K562 (cell line): ENCODE data around the gene LPAR6. TPM values are rescaled to one million over a fixed set of nuclear protein-coding genes. Genes with fewer than 3 reads are reported as not detected.

Experiments
- ATAC-seq: fragments of 200-7000 bp; cut with Tn5 transposase; 3 replicates; pipeline ENCODE4 v1.9.1; 2020; ENCODE audit warnings: moderate library complexity
- BruUV-seq: library from RNA; stranded (reverse); fragments of 400-500 nt; replicated peaks from 2 replicates; lab custom pipeline; 2021; lab: Mats Ljungman, UMichigan
- CTCF ChIA-PET: fragments of 300-600 bp; formaldehyde crosslinking; extraction: SDS; loops from one replicate; lab custom pipeline; 2021; ENCODE audit warnings: low intra/inter-chr PET ratio; lab: Yijun Ruan, JAX
- POLR2A ChIA-PET: fragments of 300-600, 350-650 bp; sonication (Branson Sonifier 250); formaldehyde crosslinking; extraction: SDS; loops from one replicate; lab custom pipeline; 2021; ENCODE audit warnings: antibody characterized with exemption, inconsistent platforms; lab: Yijun Ruan, JAX
- DNase-seq, 4 experiments: peaks; one replicate each; pipeline versions ENCODE4 v3.0.0 to v3.0.0-alpha.2; 2011 to 2018; ENCODE audit warnings: low spot score in 3 of 4, mixed read lengths in 3 of 4; ENCODE audit errors: extremely low read depth in 1 of 4
- FAIRE-seq: peaks from 2 replicates; lab custom pipeline; 2011; peaks lifted over from hg19 to GRCh38; lab: Jason Lieb, UNC
- H2AFZ ChIP-seq: 2 replicates; pipeline ENCODE4 v1.6.0; 2011; ENCODE audit warnings: low read depth, low read length, control low read depth, inconsistent platforms
- H3K27ac ChIP-seq: fragments of 200-600 bp; 3 replicates; pipeline ENCODE4 v1.8.0; 2011; ENCODE audit warnings: low read depth, mild to moderate bottlenecking, control low read depth, inconsistent platforms, low read length, moderate library complexity, mixed read lengths; ENCODE audit errors: extremely low read depth
- H3K27me3 ChIP-seq, 2 experiments: fragments of 300-600 bp in 1 of 2; 2 replicates in 1 of 2; 3 replicates in 1 of 2; pipeline versions ENCODE4 v1.6.0 to v1.8.0; 2011; ENCODE audit warnings: inconsistent platforms in 2 of 2, low read length in 2 of 2, mild to moderate bottlenecking in 1 of 2, mixed read lengths in 1 of 2, moderate library complexity in 1 of 2; ENCODE audit not compliant: control insufficient read depth in 2 of 2, insufficient read depth in 2 of 2
- H3K36me3 ChIP-seq: fragments of 300-600 bp; 3 replicates; pipeline ENCODE4 v1.8.0; 2011; ENCODE audit warnings: mild to moderate bottlenecking, low read length, inconsistent platforms; ENCODE audit not compliant: control insufficient read depth, insufficient read depth
- H3K4me1 ChIP-seq, 2 experiments: fragments of 200-600 bp in 1 of 2; replicated peaks in 1 of 2; 2 replicates in 1 of 2; 3 replicates in 1 of 2; pipeline versions ENCODE4 v1.5.1 to v1.8.0; 2011; ENCODE audit warnings: inconsistent platforms in 2 of 2, low read length in 2 of 2, mild to moderate bottlenecking in 1 of 2, mixed read lengths in 1 of 2, moderate library complexity in 1 of 2; ENCODE audit not compliant: control insufficient read depth in 2 of 2, insufficient read depth in 2 of 2
- H3K4me2 ChIP-seq: 2 replicates; pipeline ENCODE4 v1.6.1; 2011; ENCODE audit warnings: low read length, control low read depth, inconsistent platforms, mixed read lengths; ENCODE audit not compliant: insufficient read depth
- H3K4me3 ChIP-seq: fragments of 200-600 bp; sonication (generic), shearing (Covaris generic); 2 replicates; pipeline ENCODE4 v1.5.1; 2016; ENCODE audit warnings: control low read depth, inconsistent platforms
- H3K79me2 ChIP-seq: fragments of 200-600 bp; 3 replicates; pipeline ENCODE4 v1.8.0; 2011; ENCODE audit warnings: low read length, inconsistent platforms; ENCODE audit not compliant: control insufficient read depth, insufficient read depth
- H3K9ac ChIP-seq, 2 experiments: 2 replicates each; pipeline versions ENCODE4 v1.6.0 to v1.6.1; 2011; ENCODE audit warnings: low read depth in 2 of 2, low read length in 2 of 2, control low read depth in 1 of 2, inconsistent platforms in 1 of 2, mild to moderate bottlenecking in 1 of 2, mixed read lengths in 1 of 2; ENCODE audit not compliant: insufficient read depth in 1 of 2
- H3K9me1 ChIP-seq: one replicate; pipeline ENCODE4 v1.6.0; 2011; ENCODE audit warnings: inconsistent platforms, mild to moderate bottlenecking, low read length, moderate library complexity; ENCODE audit not compliant: control insufficient read depth, insufficient read depth
- H3K9me3 ChIP-seq: replicated peaks from 2 replicates; pipeline ENCODE4 v1.5.1; 2011; ENCODE audit warnings: low read depth, low read length, inconsistent platforms; ENCODE audit not compliant: control insufficient read depth, insufficient read depth
- H4K20me1 ChIP-seq: replicated peaks from 2 replicates; pipeline ENCODE4 v1.6.1; 2011; ENCODE audit warnings: low read length, inconsistent platforms, mixed read lengths; ENCODE audit not compliant: control insufficient read depth, insufficient read depth
- FOXM1 ChIP-seq, 2 experiments: fragments of 450-650 bp in 1 of 2; sonication (generic) in 1 of 2; formaldehyde crosslinking in 1 of 2; IDR thresholded peaks; 2 replicates each; pipeline versions ENCODE4 v1.6.1 to v1.9.0; 2017 to 2022; ENCODE audit warnings: low read depth in 2 of 2, mild to moderate bottlenecking in 2 of 2, missing genetic modification reagents in 1 of 2, moderate library complexity in 1 of 2
- HDAC6 ChIP-seq: IDR thresholded peaks from 2 replicates; pipeline ENCODE4 v1.6.1; 2012; ENCODE audit warnings: low read depth, mild to moderate bottlenecking, control low read depth, inconsistent platforms, low read length, moderate library complexity
- HNRNPL ChIP-seq: fragments of 200-400 bp; formaldehyde crosslinking; IDR thresholded peaks from 2 replicates; pipeline ENCODE4 v1.6.1; 2017; ENCODE audit warnings: low read depth, mild to moderate bottlenecking, low read length
- POLR2B ChIP-seq: fragments of 450-650 bp; IDR thresholded peaks from 2 replicates; pipeline ENCODE4 v1.6.1; 2018; ENCODE audit warnings: low read depth; ENCODE audit not compliant: partially characterized antibody
- SOX6 ChIP-seq: fragments of 450-650 bp; IDR thresholded peaks from 2 replicates; pipeline ENCODE4 v1.6.1; 2014; ENCODE audit warnings: mild to moderate bottlenecking
- ZNF24 ChIP-seq: fragments of 450-650 bp; IDR thresholded peaks from 2 replicates; pipeline ENCODE4 v1.6.1; 2016
- ZNF311 ChIP-seq: fragments of 250-450 bp; sonication (Bioruptor Pico); IDR thresholded peaks from 2 replicates; pipeline ENCODE4 v1.4.0; 2020; ENCODE audit warnings: mild to moderate bottlenecking, moderate library complexity
- ZZZ3 ChIP-seq: fragments of 450-650 bp; IDR thresholded peaks from 2 replicates; pipeline ENCODE4 v1.6.1; 2016; ENCODE audit warnings: antibody characterized with exemption, mild to moderate bottlenecking, moderate library complexity
- WGBS: fragments of 100-300 bp; shearing (Covaris generic); methylation state at CpG from one replicate; pipeline ENCODE4 v1.1.6; 2016; ENCODE audit warnings: low coverage, mixed read lengths; ENCODE audit not compliant: insufficient coverage; ENCODE audit errors: missing lambda C conversion rate; 5-methylcytosine and 5-hydroxymethylcytosine counted together
- in situ Hi-C: fragments of 300-500 bp; cut with MboI; formaldehyde crosslinking; loops from 4 replicates; pipeline ENCODE4 v1.15.0; 2018; ENCODE audit warnings: inconsistent platforms, mixed read lengths
- intact Hi-C: fragments of 100-400 bp; cut with micrococcal nuclease; formaldehyde crosslinking; loops from 2 replicates; pipeline ENCODE4 v1.14.2; 2022
- polyA plus RNA-seq, 8 experiments: library from polyadenylated mRNA; depleted of rRNA in 4 of 8; stranded (reverse) in 5 of 8; unstranded in 3 of 8; fragments of >200 nt; fragmentation: Nextera tagmentation in 2 of 8; fragmentation: Illumina TruSeq in 1 of 8; extraction: Ambion mirVana in 2 of 8; extraction: Trizol in 1 of 8; gene quantifications; 2 replicates each; pipeline versions ENCODE4 v1.2.1 to v1.2.3, GENCODE V29; 2011 to 2014; ENCODE audit warnings: inconsistent platforms in 1 of 8, missing spikeins in 1 of 8
- total RNA-seq, 7 experiments: library from RNA; depleted of rRNA in 6 of 7; stranded (reverse); fragments of >200 nt in 6 of 7; fragmentation: Illumina TruSeq in 2 of 7; extraction: Trizol in 2 of 7; gene quantifications; 2 replicates each; pipeline versions ENCODE4 v1.2.1 to v1.2.3, GENCODE V29; 2011 to 2021; ENCODE audit warnings: low replicate concordance in 1 of 7
- TF ChIP-seq, protein P1 (sequence below): fragments of 450-650 bp; formaldehyde crosslinking; IDR thresholded peaks from 2 replicates; pipeline ENCODE4 v1.4.0; 2020; ENCODE audit warnings: mild to moderate bottlenecking, moderate library complexity
- TF ChIP-seq, protein P2 (sequence below): fragments of 250-450 bp; sonication (Bioruptor Pico); IDR thresholded peaks from 2 replicates; pipeline ENCODE4 v1.5.1; 2021; ENCODE audit warnings: mild to moderate bottlenecking

LPAR6 gene
- total and polyA plus RNA-seq, 9 of the 15 experiments (the other 6 are each of a cell fraction or from before 2014, with no cell fraction given): 0.04 to 0.14 (median 0.10) TPM; not detected in 5

DNA sequence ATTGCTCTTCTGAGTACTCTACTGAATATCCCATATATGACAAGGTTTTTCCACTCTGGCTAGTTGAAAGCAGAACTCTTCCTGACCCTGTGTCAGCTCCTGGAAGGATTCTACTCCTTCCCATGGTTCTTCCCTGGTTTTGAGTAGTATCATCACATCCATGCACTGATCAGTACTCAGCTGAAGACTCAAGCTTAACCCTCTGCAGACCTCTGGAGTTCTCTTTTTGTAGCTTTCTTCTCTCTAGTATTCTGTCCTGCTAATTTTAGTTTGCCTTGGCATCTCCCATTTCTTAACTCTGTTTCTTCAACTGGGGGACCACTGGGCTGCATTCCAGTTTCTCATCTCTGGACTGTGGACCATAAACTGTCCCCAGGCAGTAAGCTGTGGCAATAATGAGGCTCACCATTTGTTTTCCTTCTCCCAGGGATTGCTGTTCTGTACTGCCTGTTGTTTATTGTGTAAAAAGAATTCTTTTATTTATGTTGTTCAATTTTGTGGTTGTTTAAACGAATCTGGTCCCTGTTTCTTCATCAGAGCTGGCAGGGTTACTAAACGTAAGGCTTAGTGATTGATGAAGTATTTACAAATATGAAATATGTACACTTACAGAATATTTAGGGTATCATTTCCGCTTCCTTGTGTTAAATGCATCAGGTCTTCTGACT lies 19.7 kb downstream of the LPAR6 start:
- in situ Hi-C loops: no loop called here
- intact Hi-C loops: no loop called here
- WGBS: 90% methylated on average over 3 of the region's 3 CpGs
- TF ChIP-seq POLR2B (no peak), FOXM1 (IDR thresholded peaks at IDR 0.05; ENCODE audit: low read depth) (no peak), FOXM1 (CRISPR knock-in tag; IDR thresholded peaks at IDR 0.05; ENCODE audit: low read depth) (no peak), HDAC6 (no peak), ZZZ3 (no peak), ZNF24 (no peak)
- ChIA-PET POLR2A (no interaction called here), CTCF (no interaction called here)
- H3K9me3 ChIP-seq: no peaks in the 10 kb centered on the region
- H3K4me3 ChIP-seq: no peak overlapping the region
- no peaks in the 10 kb centered on the region for H3K4me1 ChIP-seq
- H3K36me3 ChIP-seq: peaks cover 6% of the 10 kb centered on the region; the same call in 1 of the 3 replicates
- H3K79me2 ChIP-seq: no peaks in the 10 kb centered on the region
- H3K27me3 ChIP-seq: no peaks in the 10 kb centered on the region
- no peaks in the 10 kb centered on the region for H4K20me1 ChIP-seq
- DNase-seq (no peak), ATAC-seq (no peak), FAIRE-seq (no peak)
- no peak overlapping the region for H3K4me2 ChIP-seq
- no TSS peak for BruUV-seq
- no peak overlapping the region for H3K27ac ChIP-seq
- H2AFZ ChIP-seq: no peak overlapping the region
- H3K9me1 ChIP-seq: no peaks in the 10 kb centered on the region
- H3K9ac ChIP-seq: no peak overlapping the region

DNA sequence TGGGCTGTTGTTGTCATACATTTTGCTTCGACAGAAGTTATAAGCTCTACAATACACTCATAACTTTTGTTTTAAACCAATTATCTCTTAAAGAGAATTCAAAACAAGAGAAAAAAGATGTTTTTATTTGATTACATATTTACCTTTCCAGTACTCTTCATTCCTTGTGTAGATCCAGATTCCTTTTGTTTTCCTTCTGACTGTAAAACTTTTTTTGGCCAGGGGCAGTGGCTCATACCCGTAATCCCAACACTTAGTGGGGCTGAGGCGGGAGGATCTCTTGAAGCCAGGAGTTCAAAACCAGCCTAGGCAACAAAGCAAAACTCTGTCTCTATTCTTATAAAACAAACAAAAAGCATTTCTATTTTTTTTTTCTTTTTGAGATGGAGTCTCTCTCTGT lies 21.7 kb downstream of the LPAR6 start:
- in situ Hi-C loops (no loop called here), intact Hi-C loops (no loop called here)
- FAIRE-seq: no peak
- peaks cover 6% of the 10 kb centered on the region; the same call in 1 of the 3 replicates for H3K36me3 ChIP-seq
- no peak overlapping the region for H3K4me3 ChIP-seq
- ChIA-PET POLR2A (no interaction called here), CTCF (no interaction called here)
- no peaks in the 10 kb centered on the region for H3K27me3 ChIP-seq
- H3K27ac ChIP-seq: no peak overlapping the region
- no peak for DNase-seq
- 93% methylated on average over 3 of the region's 3 CpGs for WGBS
- no peak overlapping the region for H2AFZ ChIP-seq
- BruUV-seq: no TSS peak
- H3K9me3 ChIP-seq: no peaks in the 10 kb centered on the region
- no peaks in the 10 kb centered on the region for H3K79me2 ChIP-seq
- H3K4me2 ChIP-seq: no peak overlapping the region
- no peak overlapping the region for H3K9ac ChIP-seq
- no peaks in the 10 kb centered on the region for H4K20me1 ChIP-seq
- ATAC-seq: no peak
- H3K4me1 ChIP-seq: no peaks in the 10 kb centered on the region
- no peaks in the 10 kb centered on the region for H3K9me1 ChIP-seq
- TF ChIP-seq ZNF311 (CRISPR knock-in tag) (no peak), HNRNPL (no peak), SOX6 (no peak)
- TF ChIP-seq, protein P1, sequence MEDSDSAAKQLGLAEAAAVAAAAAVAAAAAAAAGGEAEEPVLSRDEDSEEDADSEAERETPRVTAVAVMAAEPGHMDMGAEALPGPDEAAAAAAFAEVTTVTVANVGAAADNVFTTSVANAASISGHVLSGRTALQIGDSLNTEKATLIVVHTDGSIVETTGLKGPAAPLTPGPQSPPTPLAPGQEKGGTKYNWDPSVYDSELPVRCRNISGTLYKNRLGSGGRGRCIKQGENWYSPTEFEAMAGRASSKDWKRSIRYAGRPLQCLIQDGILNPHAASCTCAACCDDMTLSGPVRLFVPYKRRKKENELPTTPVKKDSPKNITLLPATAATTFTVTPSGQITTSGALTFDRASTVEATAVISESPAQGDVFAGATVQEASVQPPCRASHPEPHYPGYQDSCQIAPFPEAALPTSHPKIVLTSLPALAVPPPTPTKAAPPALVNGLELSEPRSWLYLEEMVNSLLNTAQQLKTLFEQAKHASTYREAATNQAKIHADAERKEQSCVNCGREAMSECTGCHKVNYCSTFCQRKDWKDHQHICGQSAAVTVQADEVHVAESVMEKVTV: no peak
- TF ChIP-seq, protein P2, sequence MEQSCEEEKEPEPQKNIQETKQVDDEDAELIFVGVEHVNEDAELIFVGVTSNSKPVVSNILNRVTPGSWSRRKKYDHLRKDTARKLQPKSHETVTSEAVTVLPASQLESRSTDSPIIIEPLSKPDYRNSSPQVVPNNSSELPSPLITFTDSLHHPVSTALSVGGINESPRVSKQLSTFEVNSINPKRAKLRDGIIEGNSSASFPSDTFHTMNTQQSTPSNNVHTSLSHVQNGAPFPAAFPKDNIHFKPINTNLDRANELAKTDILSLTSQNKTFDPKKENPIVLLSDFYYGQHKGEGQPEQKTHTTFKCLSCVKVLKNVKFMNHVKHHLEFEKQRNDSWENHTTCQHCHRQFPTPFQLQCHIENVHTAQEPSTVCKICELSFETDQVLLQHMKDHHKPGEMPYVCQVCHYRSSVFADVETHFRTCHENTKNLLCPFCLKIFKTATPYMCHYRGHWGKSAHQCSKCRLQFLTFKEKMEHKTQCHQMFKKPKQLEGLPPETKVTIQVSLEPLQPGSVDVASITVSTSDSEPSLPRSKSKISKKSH (CRISPR knock-in tag): no peak
